HG02759 (cell line): ENCODE measurements around the gene GRIK2.
"Not testable (repeated sequence)": the region's sequence is repeated elsewhere in the genome, so short reads cannot be mapped to it uniquely, and the experiment has no call there.

Source experiments
- ATAC-seq: cut with Tn5 transposase; IDR thresholded peaks from one replicate; pipeline ENCODE4 v1.9.1; 2021; ENCODE audit warnings: mild to moderate bottlenecking, moderate library complexity; ENCODE audit not compliant: unreplicated experiment

GRIK2 gene

GRCh38 chr6:101393251-101393828 lies at the start of gene GRIK2:
TSS of gene GRIK2 (plus strand) at chr6:101393708.
- ATAC-seq: peak; percentile 76

- no peak for ATAC-seq
These were observed 48.6 kb upstream of the GRIK2 start for GRCh38 chr6:101344885-101345284.

- no peak for ATAC-seq
These were observed 44.7 kb upstream of the GRIK2 start for GRCh38 chr6:101348816-101349215.

DNA sequence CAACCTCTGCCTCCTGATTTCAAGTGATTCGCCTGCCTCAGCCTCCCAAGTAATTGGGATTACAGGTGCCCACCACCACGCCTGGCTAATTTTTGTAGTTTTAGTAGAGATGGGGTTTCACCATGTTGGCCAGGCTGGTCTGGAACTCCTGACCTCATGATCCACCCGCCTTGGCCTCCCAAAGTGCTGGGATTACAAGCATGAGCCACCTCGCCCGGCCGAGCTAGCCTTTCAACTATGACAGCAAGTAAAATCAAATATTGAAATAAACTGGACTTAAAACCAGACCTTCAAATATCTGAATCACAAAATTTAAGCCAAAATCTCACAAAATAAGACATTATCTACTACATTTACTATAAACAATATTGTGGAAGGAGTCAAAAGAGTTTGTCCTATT lies 42.9 kb upstream of the GRIK2 start:
- not testable (repeated sequence) for ATAC-seq

DNA sequence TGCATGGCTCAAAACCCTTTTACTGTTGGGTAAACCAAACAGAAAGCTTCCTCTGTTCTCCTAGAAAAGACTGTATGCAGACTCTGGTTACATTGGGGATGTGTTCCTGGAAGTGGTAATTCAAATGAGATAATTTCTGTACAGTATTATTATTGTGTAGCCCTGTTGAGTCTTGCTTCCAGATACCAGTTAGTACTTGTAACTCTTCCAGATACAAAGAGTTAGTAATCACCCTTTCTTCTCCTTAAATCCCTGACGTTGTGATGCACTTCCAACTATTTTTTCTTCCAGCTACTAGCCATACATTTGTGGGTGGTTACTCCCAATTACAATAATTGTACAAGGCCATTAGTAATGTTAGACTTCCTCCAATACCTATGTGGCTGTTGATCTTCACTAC lies 42.3 kb upstream of the GRIK2 start:
- no peak for ATAC-seq

DNA sequence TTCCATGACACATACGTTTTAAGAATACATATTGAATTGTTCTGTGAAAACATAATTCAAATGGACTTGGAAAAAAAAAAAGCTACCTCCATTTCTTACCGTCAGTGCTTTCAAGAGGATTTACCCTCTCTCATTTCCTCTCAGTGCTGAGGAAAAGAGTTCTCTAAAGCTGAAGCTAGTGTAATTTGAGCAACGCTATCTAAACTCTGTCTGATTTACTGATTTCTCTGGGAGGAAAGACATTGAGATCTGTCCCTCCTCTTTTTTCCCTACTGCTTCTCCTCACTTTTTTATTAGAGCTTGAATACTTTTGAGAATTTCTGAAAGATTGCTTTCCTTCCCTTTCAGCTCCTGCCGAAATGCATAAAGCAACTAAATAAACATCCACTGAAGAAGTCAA lies 41.2 kb upstream of the GRIK2 start:
- no peak for ATAC-seq

DNA sequence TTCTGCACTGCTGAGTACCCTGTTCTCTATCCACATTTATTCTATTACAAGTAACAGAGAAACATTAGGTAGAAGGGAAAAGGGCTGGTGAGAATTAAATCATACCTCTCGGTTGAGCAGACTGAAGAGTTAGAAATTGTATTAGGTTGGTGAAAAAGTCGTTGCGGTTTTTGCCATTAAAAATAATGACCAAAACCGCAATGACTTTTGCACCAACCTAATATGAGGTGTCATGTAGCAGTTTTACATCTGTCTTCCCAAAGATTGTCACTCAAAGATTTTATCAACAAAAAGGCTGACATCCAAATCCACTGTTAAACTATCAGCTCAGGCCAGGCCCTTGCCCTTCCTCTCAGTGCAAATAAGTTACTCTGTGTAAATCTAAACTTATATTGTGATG lies 28.3 kb upstream of the GRIK2 start:
- ATAC-seq: no peak

DNA sequence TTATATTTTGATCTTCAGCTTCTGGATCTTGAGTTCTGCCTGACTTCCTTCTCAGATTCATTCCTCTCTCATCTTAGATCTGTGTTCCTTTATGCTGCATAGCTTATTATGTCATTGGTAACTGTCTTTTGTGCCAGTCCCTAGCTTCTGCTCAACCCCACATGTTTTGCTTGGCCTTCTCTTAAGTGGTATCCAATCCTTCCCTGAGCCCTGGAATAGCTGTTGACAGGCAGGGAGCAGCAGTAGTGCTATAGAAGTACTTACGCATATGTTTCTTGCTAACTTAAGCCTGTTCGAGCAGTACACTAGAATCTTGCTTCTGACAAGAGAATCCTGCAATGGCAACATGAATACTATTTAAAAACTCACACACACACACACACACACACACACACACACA lies 13.6 kb upstream of the GRIK2 start:
- no peak for ATAC-seq

DNA sequence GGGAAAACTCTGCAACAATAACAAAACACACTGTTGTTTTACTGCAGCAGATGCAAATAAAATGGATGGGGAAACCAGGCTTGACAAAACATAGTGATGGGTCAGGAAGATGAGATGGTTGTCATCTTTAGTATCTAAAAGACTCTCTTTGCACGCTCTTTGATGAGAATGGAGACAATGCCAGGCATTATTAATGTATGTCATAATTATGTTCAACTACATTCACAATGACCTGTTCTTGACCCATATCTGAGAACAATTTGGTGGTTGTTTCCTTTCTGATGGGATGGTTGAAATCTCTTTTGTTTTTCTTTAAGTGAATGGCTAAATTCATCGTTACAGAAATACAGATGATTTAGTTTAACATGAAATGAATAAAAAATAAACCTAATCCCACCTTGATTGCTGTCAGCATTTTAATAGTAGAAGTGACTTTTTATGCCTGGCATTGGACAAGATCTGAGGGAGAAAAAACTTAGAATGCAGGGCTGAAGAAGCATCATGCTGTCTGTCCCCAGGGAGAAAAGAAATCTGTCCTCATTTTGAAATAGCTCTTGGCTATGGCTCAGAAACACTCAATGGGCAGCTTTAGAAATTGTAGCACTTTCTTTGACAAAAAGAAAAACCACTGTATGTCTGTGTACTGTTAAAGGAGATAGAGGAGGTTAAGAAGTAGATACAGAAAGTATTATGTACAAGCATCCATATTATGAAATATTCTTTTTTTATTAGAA lies 12.4 kb upstream of the GRIK2 start:
- no peak for ATAC-seq

DNA sequence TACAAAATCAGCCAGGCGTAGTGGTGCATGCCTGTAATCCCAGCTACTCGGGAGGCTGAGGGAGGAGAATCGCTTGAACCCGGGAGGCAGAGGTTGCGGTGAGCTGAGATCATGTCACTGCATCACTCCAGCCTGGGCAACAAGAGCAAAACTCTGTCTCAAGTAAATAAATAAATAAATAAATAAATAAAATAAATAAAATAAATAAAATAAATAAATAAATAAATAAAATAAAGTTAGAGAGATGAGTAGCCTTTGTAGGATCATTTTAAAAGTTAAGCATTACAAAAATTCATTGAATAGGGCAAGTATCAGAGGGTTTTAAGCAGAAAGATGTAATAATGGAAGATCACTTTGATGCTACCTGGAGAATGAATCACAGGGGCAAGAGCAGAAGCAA lies 9.8 kb upstream of the GRIK2 start:
- ATAC-seq: not testable (repeated sequence)

DNA sequence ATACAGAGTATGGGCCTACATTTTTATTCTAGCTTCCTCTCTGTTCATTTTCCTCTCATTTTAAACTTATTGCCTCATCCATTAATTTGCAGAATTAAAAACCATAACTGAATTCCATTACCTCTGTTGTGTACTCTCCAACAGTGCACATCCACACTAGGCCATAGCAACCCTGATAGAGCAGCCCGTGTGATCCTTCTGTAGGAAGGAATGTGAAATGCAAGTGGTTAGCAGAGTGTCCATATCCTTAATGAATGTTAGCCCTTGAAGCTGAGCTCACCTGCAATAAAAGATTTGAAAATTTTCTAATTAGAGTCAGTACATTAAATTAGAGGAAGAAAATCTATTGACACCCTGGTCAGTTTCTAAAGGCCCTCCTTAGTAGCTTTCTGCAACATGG lies 6.5 kb upstream of the GRIK2 start:
- ATAC-seq: no peak

DNA sequence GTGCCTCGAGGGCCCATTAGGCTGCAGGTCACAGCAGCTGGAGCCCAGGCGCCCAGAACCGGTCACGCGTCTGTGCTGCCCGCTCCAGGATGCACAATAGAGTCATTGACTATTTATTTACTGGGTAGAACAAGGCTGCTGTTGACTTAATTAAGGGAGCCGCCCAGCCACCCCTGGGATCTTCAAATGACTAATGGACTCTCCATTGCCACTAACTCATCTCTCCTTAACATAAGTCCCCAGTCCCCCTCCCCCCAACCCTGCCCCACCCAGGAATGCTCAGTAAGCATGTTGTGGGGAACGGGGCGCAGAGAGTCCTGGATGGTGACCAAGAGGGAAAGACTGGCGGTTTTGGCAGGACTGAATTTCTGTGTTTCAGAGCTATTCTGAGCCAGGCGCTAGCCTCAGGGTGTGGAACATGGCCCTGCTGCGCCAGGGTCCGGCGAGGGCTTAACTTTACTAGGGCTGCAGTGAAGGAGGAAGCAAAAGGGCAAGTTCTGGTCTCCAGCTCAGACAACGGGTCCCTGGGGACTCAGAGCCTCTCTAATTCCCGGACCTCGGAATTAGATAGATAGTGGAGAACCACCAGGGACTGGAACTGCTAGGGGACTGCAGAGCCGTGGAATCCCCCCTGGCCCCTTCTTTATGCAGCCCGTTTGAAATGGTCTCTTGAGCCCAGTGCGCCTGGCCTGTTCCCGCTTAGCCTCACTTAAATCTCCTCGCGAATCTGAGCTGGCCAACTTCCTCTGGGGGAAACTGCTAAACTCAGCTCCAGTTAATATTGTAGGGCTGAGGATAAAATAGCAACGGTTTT lies 1.5 kb upstream of the GRIK2 start:
- ATAC-seq: no peak

GRCh38 chr6:101392586-101393230 lies 800 bp upstream of the GRIK2 start:
- no peak for ATAC-seq

GRCh38 chr6:101393829-101394251 lies 332 bp downstream of the GRIK2 start:
- ATAC-seq: peak; percentile 21

DNA sequence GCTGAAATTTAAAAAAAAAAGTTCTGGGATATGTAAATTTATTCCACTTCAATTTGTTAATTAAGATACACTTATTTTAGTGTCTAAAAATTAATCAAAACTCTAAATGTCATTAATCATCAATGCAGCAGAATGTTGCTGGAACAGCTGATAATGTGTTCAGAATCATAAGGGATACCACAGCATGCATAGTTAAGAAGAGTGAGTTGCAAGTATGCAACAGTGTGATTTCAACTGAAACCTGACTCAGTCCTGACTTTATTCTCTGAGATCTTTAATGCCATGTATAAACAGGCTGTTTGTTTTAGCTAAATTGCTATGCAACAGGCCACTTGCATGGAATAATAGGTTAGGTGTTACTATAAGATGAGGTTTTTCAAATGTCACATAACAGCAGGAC lies 1.4 kb downstream of the GRIK2 start:
- no peak for ATAC-seq

DNA sequence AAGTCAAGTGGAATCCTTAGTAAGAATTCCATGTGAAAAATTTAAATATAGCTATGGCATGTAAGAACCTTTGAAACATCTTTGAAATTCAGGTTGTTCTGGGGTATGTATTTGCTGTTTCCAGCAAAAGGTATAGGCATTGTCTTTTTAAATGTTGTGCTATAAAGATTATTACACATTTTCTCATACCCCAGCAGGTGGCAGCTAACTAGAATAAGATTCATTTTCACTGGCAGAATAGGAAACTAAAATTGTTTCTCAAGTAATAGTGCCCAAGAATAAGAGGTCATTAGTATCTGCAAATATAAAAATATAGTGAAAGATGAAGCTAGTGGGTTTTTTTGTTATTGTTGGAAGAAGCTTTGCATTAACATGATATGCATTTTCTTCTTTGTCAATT lies 1.8 kb downstream of the GRIK2 start:
- ATAC-seq: no peak

- no peak for ATAC-seq
These were observed 3.2 kb downstream of the GRIK2 start for GRCh38 chr6:101396548-101397173.

- no peak for ATAC-seq
These were observed 3.7 kb downstream of the GRIK2 start for GRCh38 chr6:101397199-101397598.

- ATAC-seq: no peak
These were observed 5.5 kb downstream of the GRIK2 start for GRCh38 chr6:101398716-101399615.

GRCh38 chr6:101399616-101400162 lies 6.2 kb downstream of the GRIK2 start:
- ATAC-seq: no peak
